Heart left ventricle (tissue), 13 donors: ENCODE measurements around the gene AHDC1.
A peak's percentile ranks its signal among the peaks of the same experiment; 100 is the strongest.

Source experiments
- CTCF ChIP-seq, 12 donors: fragments of 200-600 bp; sonication (generic) in 4 of 12; IDR thresholded peaks; one replicate each; pipeline versions ENCODE4 v1.5.0 to v1.8.0; 2018 to 2022; ENCODE audit warnings: antibody characterized with exemption in 12 of 12, mild to moderate bottlenecking in 5 of 12
- POLR2A ChIP-seq, 2 donors: fragments of 450-650 bp; IDR thresholded peaks; one replicate each; pipeline ENCODE4 v1.6.1; 2017; ENCODE audit warnings: antibody characterized with exemption in 2 of 2, mild to moderate bottlenecking in 2 of 2, moderate library complexity in 2 of 2
- donor health status: ischemic (EF 13 %, LVEDD 7.1; RV severe dilation, severe dysfunction).
- donor health status: DM: no; HTN: yes; CAD: no.
- donor health status: DM: no; HTN: no; CAD: no.
- donor health status: ischemic (EF 25% LVEDD 6.9; RV normal size, moderate dysfunction).
- donor health status: ischemic (EF 25% LVEDD 5.7; RV mildly dilated, moderate dysfunction).
- donor health status: ischemic (EF 35%, LVEDD 5.7; RV mildly dilated, moderate dysfunction).
- donor health status: nonischemic (EF 11% LVEDD 7.7; RV severe dilation, severe dysfunction).
- donor health status: DM: yes; HTN: yes; CAD: no.
- donor health status: PGD.
- donor health status: ischemic (EF 29% LVEDD 5.4; RV normal size, mild dysfunction).
- donor health status: nonischemic (EF 23%, LVEDD 6.1; RV moderate dilation, normal function).

- peak in 9 of 12 donors; percentile 24 to 56 (median 42) for TF ChIP-seq CTCF (IDR thresholded peaks at IDR 0.05)
- no peak for TF ChIP-seq POLR2A (IDR thresholded peaks at IDR 0.05)
Measured at GRCh38 chr1:27522432-27523336, 81.3 kb downstream of the AHDC1 start.
